HG02763 (cell line): ENCODE measurements around the gene RNF141.

Source experiments
- ATAC-seq: cut with Tn5 transposase; IDR thresholded peaks from one replicate; pipeline ENCODE4 v1.9.1; 2021; ENCODE audit warnings: mild to moderate bottlenecking, moderate library complexity; ENCODE audit not compliant: unreplicated experiment

RNF141 gene

DNA sequence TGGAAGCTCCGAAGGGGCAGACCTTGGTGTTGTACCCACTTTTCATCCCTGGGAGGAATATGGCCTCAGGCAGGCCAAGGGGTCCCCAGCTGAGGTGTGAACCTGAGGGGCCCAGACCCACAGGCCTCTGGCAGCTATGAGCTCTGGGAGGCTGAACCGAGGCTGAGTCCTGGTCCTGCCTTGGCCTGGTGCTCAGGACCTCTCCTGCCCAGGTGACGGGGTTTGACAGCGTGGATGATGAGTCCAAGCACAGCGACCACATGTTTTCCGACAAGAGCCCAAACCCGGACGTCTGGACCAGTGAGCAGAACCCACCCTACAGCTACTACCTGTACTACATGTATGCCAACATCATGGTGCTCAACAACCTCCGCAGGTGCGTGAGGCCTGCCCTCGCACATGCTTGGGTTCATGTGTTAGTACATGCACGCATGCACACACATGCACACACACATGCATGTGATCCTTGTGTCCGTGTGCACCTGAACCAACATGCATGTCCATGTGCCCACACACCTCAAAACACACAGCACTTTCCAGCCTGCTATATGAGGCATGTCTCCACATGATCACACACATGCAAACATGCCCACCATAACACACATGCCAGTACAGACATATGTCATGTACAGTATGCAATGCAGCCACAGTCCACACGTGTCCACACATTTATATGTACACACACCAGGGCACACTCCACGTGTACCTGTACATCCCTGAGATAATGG, 40.9 kb downstream of the RNF141 start:
- ATAC-seq: no peak

DNA sequence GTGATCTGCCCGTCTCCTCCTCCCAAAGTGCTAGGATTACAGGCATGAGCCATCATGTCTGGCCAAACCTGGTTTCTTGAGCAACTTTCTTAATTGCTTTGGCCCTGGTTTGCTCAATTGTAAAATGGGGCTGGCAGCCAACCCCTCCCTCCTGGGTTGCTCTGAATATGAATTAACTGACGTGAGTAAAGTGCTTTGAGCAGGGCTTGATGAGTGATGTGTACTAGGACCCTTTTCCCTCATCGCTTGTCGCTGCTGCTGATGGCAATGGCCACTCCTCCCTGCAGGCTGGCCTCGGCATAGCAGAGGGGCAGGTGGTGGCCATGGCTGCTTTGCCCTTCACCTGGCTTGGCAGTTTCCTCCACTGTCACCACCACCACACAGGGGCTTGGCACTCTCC, 41.5 kb downstream of the RNF141 start:
- no peak for ATAC-seq

DNA sequence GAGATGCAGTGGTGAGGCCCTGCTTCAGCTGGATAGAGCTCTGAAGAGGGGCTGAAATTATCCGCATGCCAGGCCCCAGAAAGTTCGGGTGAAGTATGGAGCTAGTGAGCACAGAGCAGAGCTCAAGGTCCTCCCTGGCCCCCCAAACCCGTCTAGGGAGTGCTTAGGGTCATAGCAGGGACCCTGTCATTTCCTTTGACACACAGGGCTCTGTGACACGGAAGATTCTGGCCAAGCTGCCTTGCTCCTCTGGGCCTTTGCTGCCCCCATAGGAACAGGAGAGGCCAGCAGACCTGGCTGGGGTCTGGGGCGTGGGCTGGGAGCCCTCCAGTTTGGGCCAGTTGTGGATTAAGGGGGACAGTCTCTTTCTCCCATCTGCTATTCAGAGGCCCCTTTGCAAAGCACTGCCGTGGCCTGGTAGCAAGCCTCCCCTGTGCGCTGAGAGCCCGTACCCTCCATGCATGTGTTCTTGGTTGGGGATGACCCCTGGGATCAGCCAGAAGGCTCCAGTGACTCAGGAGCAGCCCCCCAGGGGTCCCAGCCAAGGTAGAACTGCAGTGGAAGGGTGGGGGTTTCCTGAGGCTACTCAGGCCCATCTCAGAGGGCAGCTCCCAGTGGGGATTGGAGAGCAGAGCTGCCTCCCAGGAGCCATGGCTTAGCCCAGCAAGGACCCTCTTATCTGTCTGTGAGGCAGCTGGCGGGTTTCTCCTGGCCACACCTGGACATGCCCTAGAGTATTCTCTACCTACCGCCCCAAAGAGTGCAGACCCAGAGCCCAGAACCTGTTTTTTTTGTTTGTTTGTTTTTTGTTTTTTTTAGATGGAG, 42.3 kb downstream of the RNF141 start:
- no peak for ATAC-seq

DNA sequence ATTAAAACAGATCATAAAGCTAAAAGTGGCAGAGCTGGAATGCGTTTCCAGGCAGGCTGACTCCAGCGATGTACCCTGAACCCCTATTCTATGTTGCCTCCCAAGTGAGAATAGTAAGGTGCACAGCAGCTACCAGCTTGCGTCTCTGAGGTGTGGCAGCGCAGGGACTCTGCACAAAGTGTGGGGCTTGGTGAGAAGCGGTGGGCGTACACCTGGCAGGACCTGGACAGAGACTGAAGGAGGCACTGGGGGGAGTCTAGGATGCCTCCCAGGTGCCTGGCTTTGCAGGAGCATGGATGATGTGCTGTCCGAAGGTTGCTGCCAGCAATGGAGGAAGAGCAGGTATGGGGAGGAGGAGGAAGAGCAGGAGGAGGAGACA, 43.0 kb downstream of the RNF141 start:
- ATAC-seq: no peak

DNA sequence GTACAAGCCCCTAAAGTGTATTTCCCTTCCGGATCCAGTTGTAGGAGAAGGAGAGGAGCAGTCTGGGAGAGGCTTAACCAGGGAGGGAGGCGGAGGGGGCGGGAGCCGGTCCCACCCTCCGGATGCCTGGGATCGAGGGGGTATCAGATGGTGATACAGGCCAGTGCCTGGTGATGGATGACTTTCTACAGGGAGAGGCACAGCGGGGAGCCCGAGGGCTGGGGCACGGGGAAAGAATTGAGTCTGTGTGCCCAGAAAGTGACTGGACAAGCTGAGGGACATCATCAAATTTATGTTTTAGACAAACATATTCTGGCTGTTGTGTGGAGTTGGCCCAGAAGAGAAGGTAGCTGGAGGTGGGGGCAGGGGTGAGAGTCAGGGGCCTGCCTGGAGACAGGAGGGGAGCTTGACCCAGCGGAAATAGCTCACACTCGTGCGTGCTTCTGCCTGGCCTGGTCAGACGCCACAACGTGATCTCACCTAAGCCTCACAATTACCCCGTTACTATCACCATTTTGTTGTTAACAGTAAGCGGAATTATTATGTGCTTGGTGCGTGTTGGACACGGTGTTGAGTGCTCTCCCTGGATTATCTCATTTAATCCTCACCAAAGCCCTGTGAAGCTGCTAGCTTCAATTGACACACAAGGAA, 43.5 kb downstream of the RNF141 start:
- no peak for ATAC-seq

DNA sequence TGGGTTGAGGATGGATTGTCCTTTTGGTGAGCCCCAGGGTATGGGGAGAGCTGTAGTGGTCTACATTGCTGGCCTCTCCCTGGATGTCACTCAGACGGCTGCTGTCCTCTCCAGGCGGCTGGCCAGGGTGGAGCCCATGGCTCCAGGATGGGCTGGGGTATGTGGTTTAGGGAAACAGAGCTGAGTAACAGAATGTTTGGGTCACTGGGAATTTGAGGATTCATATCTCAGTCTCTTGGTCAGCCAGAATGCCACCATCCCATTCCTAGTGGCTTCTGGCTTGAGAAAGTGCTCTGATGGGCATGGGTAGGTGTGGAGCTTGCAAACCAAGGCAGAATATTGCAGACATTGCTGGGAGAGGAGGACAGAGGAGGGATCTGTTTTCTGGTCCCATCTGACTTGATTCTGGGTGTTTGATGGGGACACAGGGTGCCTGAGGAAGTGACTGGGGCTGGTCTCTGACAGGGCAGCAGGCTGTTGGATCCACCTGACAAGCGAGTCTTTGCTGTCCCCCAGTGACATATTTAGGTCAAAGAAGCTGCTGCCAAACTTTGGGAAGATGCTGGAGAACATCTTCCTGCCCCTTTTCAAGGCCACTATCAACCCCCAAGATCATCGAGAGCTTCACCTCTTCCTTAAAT, 44.6 kb downstream of the RNF141 start:
- ATAC-seq: no peak

DNA sequence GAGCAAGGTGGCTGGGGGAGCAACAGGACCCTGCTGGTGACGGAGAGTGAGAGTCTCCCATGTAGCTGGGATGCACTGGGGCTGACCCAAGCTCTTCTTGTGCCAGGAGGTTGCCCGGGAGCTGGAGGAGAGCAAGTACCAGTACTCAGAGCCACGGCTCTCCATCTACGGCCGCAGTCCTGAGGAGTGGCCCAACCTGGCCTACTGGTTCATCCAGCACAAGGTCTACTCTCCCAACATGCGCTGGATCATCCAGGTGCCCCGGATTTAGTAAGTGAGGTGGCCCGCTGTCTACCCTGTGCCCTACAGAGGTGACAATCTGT, 45.6 kb downstream of the RNF141 start:
- ATAC-seq: no peak

DNA sequence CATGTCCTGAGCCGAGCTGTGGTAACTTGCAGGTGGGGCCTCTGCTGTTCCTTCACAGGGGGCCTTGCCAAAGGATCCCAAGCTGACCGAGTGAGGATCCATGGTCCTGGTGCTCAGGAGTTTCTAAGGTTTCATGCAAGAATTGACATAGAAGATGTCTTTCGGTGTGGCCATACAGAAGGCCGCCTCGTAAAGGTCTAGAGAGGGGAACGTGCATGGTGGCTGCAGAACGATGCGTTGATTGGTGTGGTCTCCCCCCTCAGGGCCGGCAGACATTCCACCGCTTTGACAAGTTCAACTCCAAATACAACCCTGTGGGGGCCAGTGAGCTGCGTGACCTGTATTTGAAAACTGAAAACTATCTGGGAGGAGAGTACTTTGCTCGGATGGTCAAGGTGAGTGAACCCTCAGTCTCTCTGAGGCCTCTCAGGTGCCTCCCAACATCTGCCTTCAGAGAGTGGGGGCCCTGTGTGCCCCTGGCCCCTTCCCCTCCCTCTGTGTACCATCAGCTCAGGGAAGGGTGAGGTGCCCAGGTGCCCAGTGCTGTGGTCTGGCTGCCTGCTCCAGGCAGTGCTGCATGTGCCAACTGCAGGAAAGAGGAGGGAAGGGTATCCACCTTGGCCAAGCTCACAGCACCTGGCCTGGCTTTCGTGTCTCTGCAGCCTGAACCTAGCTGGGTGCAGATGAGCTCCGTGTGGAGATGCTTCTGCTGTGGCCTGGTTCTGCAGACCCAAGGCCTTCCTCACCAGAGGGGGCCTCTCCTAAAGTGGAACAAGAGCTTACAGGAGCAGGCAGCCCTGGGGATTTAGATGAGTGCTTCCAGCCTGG, 46.1 kb downstream of the RNF141 start:
- ATAC-seq: no peak

DNA sequence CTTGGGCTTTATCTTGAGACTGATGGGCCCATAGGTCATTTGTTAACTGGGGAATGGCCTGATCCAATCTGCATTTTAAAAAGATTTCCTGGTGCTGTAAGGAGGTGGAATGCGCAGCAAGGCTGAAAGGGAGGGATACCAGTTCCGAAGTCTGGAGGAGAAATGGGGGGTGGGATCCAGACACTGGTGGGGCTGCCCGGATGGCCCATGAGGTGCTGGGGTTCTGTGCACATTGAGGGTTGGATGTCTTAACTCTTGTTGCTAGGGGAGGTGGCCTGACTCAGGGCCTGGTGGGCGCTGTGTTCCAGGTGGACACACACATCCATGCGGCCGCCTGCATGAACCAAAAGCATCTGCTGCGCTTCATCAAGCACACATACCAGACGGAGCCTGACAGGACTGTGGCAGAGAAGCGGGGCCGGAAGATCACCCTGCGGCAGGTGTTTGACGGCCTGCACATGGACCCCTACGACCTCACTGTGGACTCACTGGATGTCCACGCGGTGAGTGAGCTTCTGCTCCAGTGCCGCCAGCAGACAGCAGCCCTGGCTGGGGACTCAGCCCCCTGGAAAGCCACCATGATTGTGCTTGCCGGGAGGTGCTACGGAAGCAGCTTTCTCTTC, 47.8 kb downstream of the RNF141 start:
- ATAC-seq: no peak

DNA sequence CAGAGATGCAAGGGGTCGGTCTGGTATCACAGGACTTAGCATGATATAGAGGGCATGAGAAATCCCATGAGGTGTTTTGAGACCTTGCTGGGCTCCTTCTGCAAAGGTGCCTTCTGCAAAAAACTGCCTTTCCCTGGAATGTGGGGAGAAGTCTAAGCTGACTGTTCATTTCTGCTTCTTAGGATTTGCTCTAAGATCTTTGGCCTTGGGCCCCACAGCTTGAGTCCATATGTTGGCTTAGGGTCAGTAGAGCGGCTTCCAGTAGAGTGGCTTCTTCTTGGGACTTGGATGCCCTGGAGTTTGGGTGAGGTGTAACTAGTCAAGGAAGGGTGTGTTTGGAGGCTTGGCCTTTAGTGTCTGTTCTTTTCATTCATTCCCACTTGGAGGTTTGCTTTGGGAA, 48.9 kb downstream of the RNF141 start:
- no peak for ATAC-seq

DNA sequence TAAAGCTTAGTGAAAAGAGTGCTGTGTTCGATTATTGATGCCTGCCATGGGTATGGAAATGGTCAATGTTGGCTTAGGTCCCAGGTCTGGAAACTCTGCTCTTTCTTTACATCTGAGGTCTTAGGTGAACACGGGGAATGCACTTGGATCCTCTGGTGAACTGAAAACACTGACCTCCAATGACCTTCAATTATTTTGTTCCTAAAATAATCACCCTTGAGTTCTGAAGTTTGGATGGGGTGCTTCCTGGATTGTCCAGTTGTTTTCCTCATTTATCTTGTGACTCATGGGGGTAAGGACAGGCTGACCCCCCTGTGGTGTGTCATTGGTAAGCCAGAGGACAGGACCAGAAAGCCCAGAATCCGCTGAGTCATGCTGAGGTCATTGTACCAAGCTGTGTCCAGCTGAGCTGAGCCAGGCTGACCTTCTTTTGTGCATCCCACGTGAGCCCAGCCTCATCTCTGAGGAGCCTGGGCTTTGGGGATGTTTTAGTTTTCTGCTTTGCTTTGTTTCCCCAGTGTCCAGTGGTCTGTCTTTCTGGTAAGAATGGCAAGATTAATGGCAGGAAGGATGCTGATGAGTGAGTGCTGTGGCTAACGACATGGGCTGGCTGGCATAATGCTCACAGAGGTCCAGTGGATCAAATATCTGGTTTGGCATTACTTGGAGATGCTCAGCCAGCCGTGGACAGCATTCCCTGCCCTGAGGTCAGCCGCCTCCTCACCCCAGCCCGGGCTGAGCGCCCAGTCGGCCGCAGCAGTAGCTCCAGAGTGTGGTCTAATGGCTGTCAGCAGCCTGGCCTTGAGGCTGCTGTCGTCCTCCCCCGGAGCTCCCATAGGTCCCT, 50.4 kb downstream of the RNF141 start:
- ATAC-seq: no peak

DNA sequence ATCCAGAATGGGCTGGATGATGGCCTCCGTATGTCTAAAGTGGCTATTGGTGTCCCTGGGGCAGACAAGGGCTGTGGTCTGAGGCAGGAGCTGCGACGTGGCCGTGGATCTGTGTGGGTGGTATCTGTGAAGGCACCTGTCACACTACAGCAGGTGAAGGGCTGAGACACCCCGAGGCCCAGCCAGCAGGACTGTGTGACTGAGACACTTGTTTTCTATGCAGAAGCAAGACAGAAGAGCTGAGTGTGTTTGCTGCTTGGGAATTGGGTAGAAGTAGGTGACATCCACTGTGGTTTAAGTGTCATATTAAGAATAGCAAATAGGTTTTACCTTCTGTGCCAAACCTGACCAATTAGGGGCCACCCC, 51.0 kb downstream of the RNF141 start:
- ATAC-seq: no peak

DNA sequence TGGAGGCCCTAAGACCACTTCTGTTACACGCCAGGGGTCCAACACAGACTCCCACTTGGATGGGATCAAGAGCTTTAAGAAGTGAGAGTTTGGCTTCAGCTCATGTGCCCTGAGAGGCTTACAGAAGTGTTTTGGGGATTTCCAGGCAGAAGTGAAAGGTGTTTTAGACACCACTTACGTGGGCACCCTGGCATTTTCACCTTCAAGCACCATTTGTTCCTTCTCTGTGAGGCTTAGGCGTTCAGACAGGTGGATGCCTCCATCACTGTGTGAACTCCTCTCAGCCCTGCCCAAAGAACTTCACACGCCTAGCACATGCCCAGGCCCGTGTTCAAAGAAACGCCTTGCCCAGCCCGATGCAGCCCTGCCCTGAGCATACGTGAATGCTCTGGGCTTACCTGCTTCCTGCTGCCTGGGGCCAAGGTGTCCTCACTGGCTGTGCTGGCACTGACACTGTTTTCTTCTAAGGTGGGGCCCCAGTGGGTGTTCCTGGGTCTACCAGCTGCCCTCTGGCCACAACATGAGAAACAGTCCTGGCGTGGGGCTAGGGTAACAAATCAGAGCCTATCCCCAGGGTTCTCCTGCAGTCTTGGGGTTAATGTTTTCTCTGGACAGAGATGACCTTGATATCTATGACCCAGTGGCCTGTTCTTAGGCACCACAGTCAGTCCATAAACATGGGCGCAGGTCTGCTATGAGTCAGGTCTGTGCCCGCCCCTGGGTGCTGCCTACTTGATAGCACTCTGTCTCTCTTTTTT, 51.9 kb downstream of the RNF141 start:
- ATAC-seq: no peak

DNA sequence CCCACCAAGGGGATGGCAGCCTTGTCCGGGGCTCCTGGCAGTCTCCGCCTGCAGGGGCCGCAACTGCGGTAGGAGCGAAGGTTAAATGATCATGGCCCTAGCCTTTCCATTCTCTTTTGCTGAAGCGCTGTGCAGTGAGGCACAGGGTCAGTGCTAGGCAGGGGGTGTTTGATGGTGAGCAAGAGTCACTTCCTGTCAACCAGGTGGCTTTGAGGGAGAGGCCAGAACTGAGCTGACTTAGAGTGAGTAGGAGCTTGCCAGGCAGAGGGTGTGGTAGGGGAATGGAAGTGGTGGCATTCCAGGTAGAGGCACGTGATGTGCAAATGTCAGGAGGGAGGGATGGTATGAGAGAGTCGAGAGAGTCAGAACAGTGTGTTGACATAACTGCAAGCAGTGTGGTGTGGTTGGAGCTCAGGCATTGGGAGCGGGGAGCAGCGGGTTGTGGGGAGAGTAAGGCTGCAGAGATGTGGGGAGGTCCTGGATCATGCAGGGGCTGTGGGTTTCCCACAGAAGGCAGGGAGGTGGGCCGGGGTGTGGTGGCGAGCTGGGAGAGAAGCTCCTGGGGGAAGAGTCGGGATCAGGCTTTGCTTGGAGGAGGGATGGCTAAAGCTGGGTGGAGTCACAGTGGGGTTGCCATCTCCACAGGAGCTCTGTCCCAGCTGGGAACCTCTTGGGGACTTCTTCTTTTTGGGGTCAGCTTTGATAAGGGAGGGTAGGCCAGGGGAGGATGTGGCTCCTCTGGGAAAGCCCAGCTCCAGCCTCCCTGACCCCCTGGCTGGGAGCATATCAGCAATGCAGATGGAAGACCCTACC, 52.7 kb downstream of the RNF141 start:
- no peak for ATAC-seq

DNA sequence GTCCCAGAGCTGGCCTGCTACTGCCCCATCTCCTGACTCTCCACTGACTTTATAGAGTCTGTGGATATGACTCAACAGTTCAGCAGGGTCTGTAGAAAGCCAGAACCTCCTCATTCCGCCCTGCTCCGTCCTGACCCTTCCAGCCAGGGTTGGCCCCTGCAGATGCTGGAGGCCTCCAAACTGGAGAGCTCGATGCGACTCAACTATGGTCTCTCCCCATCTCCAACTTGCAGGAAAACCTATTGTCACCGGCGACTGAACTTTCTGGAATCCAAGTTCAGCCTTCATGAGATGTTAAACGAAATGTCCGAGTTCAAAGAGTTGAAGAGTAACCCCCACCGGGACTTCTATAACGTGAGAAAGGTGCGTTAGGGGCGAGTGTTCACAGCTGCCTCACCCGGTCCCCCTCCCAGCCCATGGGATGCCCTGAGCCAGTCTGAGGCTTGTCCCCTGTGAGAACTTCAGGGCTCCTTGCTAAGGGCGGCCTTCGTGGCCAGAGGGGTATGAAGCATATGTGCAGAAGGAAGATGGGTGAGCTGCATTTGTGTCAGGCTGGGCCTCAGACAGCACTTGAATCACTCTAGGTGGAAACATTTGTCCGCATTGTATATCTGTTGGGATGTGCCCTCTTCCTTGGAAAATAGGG, 53.9 kb downstream of the RNF141 start:
- no peak for ATAC-seq

DNA sequence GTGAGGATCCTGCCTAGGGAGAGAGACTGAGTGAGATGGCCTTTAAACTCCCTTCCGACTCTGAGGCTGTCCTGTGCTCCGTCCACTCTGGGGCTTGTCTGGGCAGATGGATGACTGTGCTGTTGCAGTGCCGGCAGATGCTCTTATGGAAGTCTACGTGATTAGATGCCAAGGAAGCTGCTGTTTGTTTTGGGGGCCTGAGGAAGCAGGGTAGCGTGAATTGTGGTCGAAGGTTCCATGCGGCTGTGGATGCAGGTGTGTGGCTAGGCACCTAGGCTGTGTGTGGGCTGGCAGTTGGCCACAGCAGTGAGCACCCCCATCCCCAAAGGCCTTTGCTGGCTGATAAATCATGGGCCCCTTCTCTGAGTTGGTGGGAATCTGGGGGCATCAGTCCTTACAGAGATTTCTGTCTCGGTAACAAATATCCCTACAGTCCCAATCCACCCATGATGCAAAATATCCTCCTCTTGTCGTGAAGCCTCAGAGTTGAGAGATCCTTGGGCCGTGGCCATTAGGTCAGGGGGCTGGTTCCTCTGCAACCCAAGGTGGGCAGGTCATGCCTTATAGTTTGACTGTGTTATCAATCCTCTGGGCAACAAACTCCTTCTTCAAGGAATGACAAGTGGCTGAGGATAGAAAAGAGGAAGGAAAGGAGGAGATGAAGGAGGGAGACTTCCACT, 54.7 kb downstream of the RNF141 start:
- ATAC-seq: no peak

DNA sequence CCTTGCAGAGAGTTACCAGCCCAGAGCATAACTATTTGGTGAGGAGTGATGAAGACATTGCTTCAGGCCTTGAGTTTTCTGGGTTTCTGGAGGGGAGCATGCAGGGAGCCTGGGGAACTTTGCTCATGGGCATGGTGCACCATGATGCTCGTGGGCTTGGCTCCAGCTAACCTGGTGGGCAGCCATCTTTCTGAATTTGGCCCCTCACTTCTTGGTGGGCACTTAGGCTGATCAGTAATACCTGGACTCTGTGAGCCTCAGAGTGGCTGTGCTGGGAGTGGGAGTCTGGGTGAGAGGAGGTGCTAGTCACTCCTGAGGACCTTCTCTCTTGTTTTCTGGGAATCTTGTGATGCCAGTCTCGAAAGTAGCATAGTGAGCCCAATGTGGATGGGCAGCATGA, 55.3 kb downstream of the RNF141 start:
- ATAC-seq: no peak
